Measurements from ENCODE around the gene IL1R1. TPM values are rescaled to one million over a fixed set of nuclear protein-coding genes. Genes with fewer than 3 reads are reported as not detected.

Gene IL1R1
- total and polyA plus RNA-seq, 4 experiments from 2014 or later: 0.86 to 2.6 (median 1.1) TPM

- H3K4me1 ChIP-seq (ENCODE audit: insufficient read depth, low read length): peaks cover 9% of the 10 kb centered on the region
- H3K4me3 ChIP-seq (ENCODE audit: low read length in 2 of 2): peak overlapping the region in 1 of 2 donors; percentile 36
- DNase-seq: peak; percentile 19 to 52 (median 39)
- H3K9me3 Mint-ChIP-seq: no peaks in the 10 kb centered on the region
- H3K9me3 ChIP-seq (ENCODE audit: control insufficient read depth in 1 of 2, low read length in 2 of 2): no peaks in the 10 kb centered on the region
- no peaks in the 10 kb centered on the region for H3K27me3 ChIP-seq (ENCODE audit: insufficient read depth, low read length)
- no peaks in the 10 kb centered on the region for H3K36me3 Mint-ChIP-seq
- peaks cover 8 to 19% (median 13%) of the 10 kb centered on the region in 4 donors for H3K4me1 Mint-ChIP-seq
- intact Hi-C loops (cut with micrococcal nuclease): loop anchor here (1.0 to 5.0 kb wide), 3 partner anchors 53 to 255 kb away; no protein-coding TSS in a partner anchor
- no peak overlapping the region for H3K27ac ChIP-seq (ENCODE audit: low read depth, low read length)
- peak overlapping the region in 5 of 7 donors; percentile 81 to 93 (median 85) for H3K27ac Mint-ChIP-seq
- peaks cover 5 to 8% of the 10 kb centered on the region in 2 donors for H3K27me3 Mint-ChIP-seq
- CTCF ChIA-PET (ENCODE audit: partially characterized antibody): interaction anchor here (0.6 to 6.2 kb wide), 13 partner anchors 10 to 262 kb away, joined by 3 to 118 read pairs (median 3); no protein-coding TSS in a partner anchor
- peak overlapping the region; percentile 86 to 95 (median 88) for H3K4me3 Mint-ChIP-seq
- POLR2A ChIA-PET (ENCODE audit: partially characterized antibody): interaction anchor here (0.6 to 1.8 kb wide), 5 partner anchors 14 to 177 kb away, joined by 3 to 10 read pairs (median 3); no protein-coding TSS in a partner anchor
- H3K36me3 ChIP-seq (ENCODE audit: insufficient read depth, low read length): no peaks in the 10 kb centered on the region
These were observed 45.1 kb downstream of the IL1R1 start for GRCh38 chr2:102187496-102188150.

- Mint-ChIP-seq H3K27me3 (peaks cover 4 to 8% of the 10 kb centered on the region in 2 donors), H3K4me3 (no peak overlapping the region), H3K27ac (no peak overlapping the region), H3K9me3 (no peaks in the 10 kb centered on the region), H3K36me3 (no peaks in the 10 kb centered on the region), H3K4me1 (peaks cover 4 to 12% (median 7%) of the 10 kb centered on the region in 4 donors)
- no peak for DNase-seq
- CTCF ChIA-PET (ENCODE audit: partially characterized antibody): interaction anchor here (1.3 to 1.9 kb wide), 2 partner anchors 25 to 50 kb away, joined by 3 to 14 read pairs; no protein-coding TSS in a partner anchor
- H3K4me3 ChIP-seq (ENCODE audit: low read length in 2 of 2): no peak overlapping the region
- peaks cover under 1% of the 10 kb centered on the region for H3K4me1 ChIP-seq (ENCODE audit: insufficient read depth, low read length)
- H3K36me3 ChIP-seq (ENCODE audit: insufficient read depth, low read length): no peaks in the 10 kb centered on the region
- H3K9me3 ChIP-seq (ENCODE audit: control insufficient read depth in 1 of 2, low read length in 2 of 2): no peaks in the 10 kb centered on the region
- no peak overlapping the region for H3K27ac ChIP-seq (ENCODE audit: low read depth, low read length)
- POLR2A ChIA-PET (ENCODE audit: partially characterized antibody): no interaction called here
- H3K27me3 ChIP-seq (ENCODE audit: insufficient read depth, low read length): no peaks in the 10 kb centered on the region
- intact Hi-C loops (cut with micrococcal nuclease): no loop called here
These were observed 48.0 kb downstream of the IL1R1 start for GRCh38 chr2:102190430-102191107.

- Histone ChIP-seq H3K4me3 (ENCODE audit: low read length in 2 of 2) (no peak overlapping the region), H3K9me3 (ENCODE audit: control insufficient read depth in 1 of 2, low read length in 2 of 2) (no peaks in the 10 kb centered on the region), H3K36me3 (ENCODE audit: insufficient read depth, low read length) (no peaks in the 10 kb centered on the region), H3K27me3 (ENCODE audit: insufficient read depth, low read length) (no peaks in the 10 kb centered on the region), H3K4me1 (ENCODE audit: insufficient read depth, low read length) (no peaks in the 10 kb centered on the region), H3K27ac (ENCODE audit: low read depth, low read length) (no peak overlapping the region)
- Mint-ChIP-seq H3K9me3 (no peaks in the 10 kb centered on the region), H3K4me1 (peaks cover 4 to 9% (median 5%) of the 10 kb centered on the region in 4 donors), H3K27ac (no peak overlapping the region), H3K27me3 (peaks cover 4 to 8% of the 10 kb centered on the region in 2 donors), H3K4me3 (no peak overlapping the region), H3K36me3 (no peaks in the 10 kb centered on the region)
- intact Hi-C loops (cut with micrococcal nuclease): no loop called here
- no peak for DNase-seq
- POLR2A ChIA-PET (ENCODE audit: partially characterized antibody): no interaction called here
- CTCF ChIA-PET (ENCODE audit: partially characterized antibody): interaction anchor here (1.8 kb wide), 1 partner anchor 49 kb away, joined by 7 read pairs; no protein-coding TSS in a partner anchor
These were observed 49.0 kb downstream of the IL1R1 start for GRCh38 chr2:102191501-102191900.

GRCh38 chr2:102193074-102193473 is 50.5 kb downstream of the IL1R1 start:
- H3K27ac ChIP-seq (ENCODE audit: low read depth, low read length): no peak overlapping the region
- no peak overlapping the region for H3K4me3 ChIP-seq (ENCODE audit: low read length in 2 of 2)
- H3K36me3 Mint-ChIP-seq: no peaks in the 10 kb centered on the region
- H3K4me1 ChIP-seq (ENCODE audit: insufficient read depth, low read length): no peaks in the 10 kb centered on the region
- intact Hi-C loops (cut with micrococcal nuclease): no loop called here
- no peak overlapping the region for H3K4me3 Mint-ChIP-seq
- H3K9me3 Mint-ChIP-seq: no peaks in the 10 kb centered on the region
- H3K27ac Mint-ChIP-seq: no peak overlapping the region
- no peaks in the 10 kb centered on the region for H3K9me3 ChIP-seq (ENCODE audit: control insufficient read depth in 1 of 2, low read length in 2 of 2)
- peaks cover under 1 to 10% (median 3%) of the 10 kb centered on the region in 4 donors for H3K4me1 Mint-ChIP-seq
- CTCF ChIA-PET (ENCODE audit: partially characterized antibody): interaction anchor here (1.2 to 1.8 kb wide), 2 partner anchors 16 to 47 kb away, joined by 3 to 7 read pairs; no protein-coding TSS in a partner anchor
- POLR2A ChIA-PET (ENCODE audit: partially characterized antibody): no interaction called here
- no peaks in the 10 kb centered on the region for H3K27me3 ChIP-seq (ENCODE audit: insufficient read depth, low read length)
- DNase-seq: no peak
- no peaks in the 10 kb centered on the region for H3K36me3 ChIP-seq (ENCODE audit: insufficient read depth, low read length)
- peaks cover 2 to 7% of the 10 kb centered on the region in 2 donors for H3K27me3 Mint-ChIP-seq

GRCh38 chr2:102194609-102195268 is 52.2 kb downstream of the IL1R1 start:
- H3K4me3 ChIP-seq (ENCODE audit: low read length in 2 of 2): no peak overlapping the region
- intact Hi-C loops (cut with micrococcal nuclease): no loop called here
- CTCF ChIA-PET (ENCODE audit: partially characterized antibody): interaction anchor here (1.5 kb wide), 1 partner anchor 46 kb away, joined by 10 read pairs; no protein-coding TSS in a partner anchor

GRCh38 chr2:102197389-102198137 is 55.0 kb downstream of the IL1R1 start:
- CTCF ChIA-PET (ENCODE audit: partially characterized antibody): interaction anchor here (0.7 to 2.2 kb wide), 2 partner anchors 10 to 43 kb away, joined by 3 to 10 read pairs; no protein-coding TSS in a partner anchor
- Histone ChIP-seq H3K36me3 (ENCODE audit: insufficient read depth, low read length) (no peaks in the 10 kb centered on the region), H3K9me3 (ENCODE audit: control insufficient read depth in 1 of 2, low read length in 2 of 2) (no peaks in the 10 kb centered on the region), H3K27me3 (ENCODE audit: insufficient read depth, low read length) (no peaks in the 10 kb centered on the region), H3K4me3 (ENCODE audit: low read length in 2 of 2) (no peak overlapping the region), H3K4me1 (ENCODE audit: insufficient read depth, low read length) (peaks cover 4% of the 10 kb centered on the region), H3K27ac (ENCODE audit: low read depth, low read length) (no peak overlapping the region)
- peaks cover 2 to 9% (median 7%) of the 10 kb centered on the region in 4 donors for H3K4me1 Mint-ChIP-seq
- H3K36me3 Mint-ChIP-seq: no peaks in the 10 kb centered on the region
- intact Hi-C loops (cut with micrococcal nuclease): no loop called here
- H3K4me3 Mint-ChIP-seq: no peak overlapping the region
- peaks cover 2% of the 10 kb centered on the region in 2 donors for H3K27me3 Mint-ChIP-seq
- H3K9me3 Mint-ChIP-seq: no peaks in the 10 kb centered on the region
- POLR2A ChIA-PET (ENCODE audit: partially characterized antibody): interaction anchor here (0.7 to 0.8 kb wide), 2 partner anchors 19 to 224 kb away, joined by 3 read pairs; no protein-coding TSS in a partner anchor
- H3K27ac Mint-ChIP-seq: no peak overlapping the region
- no peak for DNase-seq

More at GRCh38 chr2:102194609-102195268, 52.2 kb downstream of the IL1R1 start:
- DNase-seq: no peak
- Mint-ChIP-seq H3K9me3 (no peaks in the 10 kb centered on the region), H3K4me3 (no peak overlapping the region), H3K36me3 (no peaks in the 10 kb centered on the region), H3K27ac (no peak overlapping the region), H3K4me1 (peaks cover 2 to 9% (median 7%) of the 10 kb centered on the region in 4 donors), H3K27me3 (peaks cover 2 to 4% of the 10 kb centered on the region in 2 donors)
- H3K36me3 ChIP-seq (ENCODE audit: insufficient read depth, low read length): no peaks in the 10 kb centered on the region
- no peaks in the 10 kb centered on the region for H3K27me3 ChIP-seq (ENCODE audit: insufficient read depth, low read length)
- no peaks in the 10 kb centered on the region for H3K9me3 ChIP-seq (ENCODE audit: control insufficient read depth in 1 of 2, low read length in 2 of 2)
- POLR2A ChIA-PET (ENCODE audit: partially characterized antibody): no interaction called here
- no peak overlapping the region for H3K27ac ChIP-seq (ENCODE audit: low read depth, low read length)
- H3K4me1 ChIP-seq (ENCODE audit: insufficient read depth, low read length): peaks cover 4% of the 10 kb centered on the region

Measured in CD4-positive, alpha-beta memory T cell (primary cell).